Liver (tissue), 9 donors: Measurements from ENCODE around the gene NUDT5. TPM values are rescaled to one million over a fixed set of nuclear protein-coding genes. Genes with fewer than 3 reads are reported as not detected.
"Not testable (repeated sequence)": the region's sequence is repeated elsewhere in the genome, so short reads cannot be mapped to it uniquely, and the experiment has no call there.

Experiments
- DNase-seq: peaks from one replicate; pipeline ENCODE4 v3.0.0-alpha.2; 2017; ENCODE audit warnings: low spot score
- H3K27ac ChIP-seq, 2 donors: one replicate each; pipeline ENCODE4 v1.7.0; 2013; ENCODE audit warnings: inconsistent platforms in 2 of 2, low read length in 2 of 2, control low read depth in 1 of 2, low read depth in 1 of 2, mild to moderate bottlenecking in 1 of 2
- H3K27me3 ChIP-seq, 4 donors: one replicate each; pipeline versions ENCODE4 v1.6.1 to v1.7.0; 2013; ENCODE audit warnings: low read length in 3 of 4, inconsistent platforms in 1 of 4, mild to moderate bottlenecking in 1 of 4, moderate library complexity in 1 of 4; ENCODE audit not compliant: control insufficient read depth in 4 of 4, insufficient read depth in 4 of 4
- H3K36me3 ChIP-seq, 4 donors: one replicate each; pipeline versions ENCODE4 v1.6.1 to v1.7.0; 2013; ENCODE audit warnings: low read length in 3 of 4, mild to moderate bottlenecking in 3 of 4, low read depth in 1 of 4, moderate library complexity in 1 of 4; ENCODE audit not compliant: control insufficient read depth in 4 of 4, insufficient read depth in 3 of 4
- H3K4me1 ChIP-seq, 4 donors: one replicate each; pipeline versions ENCODE4 v1.6.1 to v1.7.0; 2013; ENCODE audit warnings: low read length in 3 of 4, mild to moderate bottlenecking in 3 of 4, moderate library complexity in 1 of 4; ENCODE audit not compliant: control insufficient read depth in 4 of 4, insufficient read depth in 4 of 4
- H3K4me3 ChIP-seq, 3 donors: one replicate each; pipeline versions ENCODE4 v1.6.1 to v1.7.0; 2013; ENCODE audit warnings: low read length in 3 of 3, control low read depth in 1 of 3, low read depth in 1 of 3, mild to moderate bottlenecking in 1 of 3
- H3K9ac ChIP-seq, 2 donors: one replicate each; pipeline ENCODE4 v1.7.0; 2013; ENCODE audit warnings: low read length in 2 of 2, mild to moderate bottlenecking in 2 of 2, moderate library complexity in 2 of 2, control low read depth in 1 of 2, low read depth in 1 of 2
- H3K9me3 ChIP-seq, 4 donors: one replicate each; pipeline versions ENCODE4 v1.6.1 to v1.7.0; 2013; ENCODE audit warnings: low read length in 3 of 4; ENCODE audit not compliant: control insufficient read depth in 4 of 4
- EGR1 ChIP-seq, 2 donors: IDR thresholded peaks; 2 replicates each; pipeline ENCODE4 v1.6.1; 2016 to 2018; ENCODE audit warnings: antibody characterized with exemption in 2 of 2, low read depth in 2 of 2
- FOXA1 ChIP-seq: IDR thresholded peaks from 2 replicates; pipeline ENCODE4 v1.6.1; 2016; ENCODE audit warnings: antibody characterized with exemption
- FOXA2 ChIP-seq: IDR thresholded peaks from 2 replicates; pipeline ENCODE4 v1.6.1; 2016; ENCODE audit warnings: antibody characterized with exemption
- HNF4G ChIP-seq: IDR thresholded peaks from 2 replicates; pipeline ENCODE4 v1.6.1; 2016; ENCODE audit warnings: antibody characterized with exemption
- JUND ChIP-seq, 2 donors: IDR thresholded peaks; 2 replicates each; pipeline ENCODE4 v1.6.1; 2016; ENCODE audit warnings: antibody characterized with exemption in 2 of 2
- RAD21 ChIP-seq, 2 donors: IDR thresholded peaks; 2 replicates each; pipeline ENCODE4 v1.6.1; 2016; ENCODE audit warnings: antibody characterized with exemption in 2 of 2, mild to moderate bottlenecking in 2 of 2
- RXRA ChIP-seq, 2 donors: IDR thresholded peaks; 2 replicates each; pipeline ENCODE4 v1.6.1; 2017 to 2018; ENCODE audit warnings: antibody characterized with exemption in 2 of 2, mild to moderate bottlenecking in 1 of 2
- SP1 ChIP-seq: IDR thresholded peaks from 2 replicates; pipeline ENCODE4 v1.6.1; 2018; ENCODE audit warnings: antibody characterized with exemption, mild to moderate bottlenecking
- YY1 ChIP-seq: IDR thresholded peaks from 2 replicates; pipeline ENCODE4 v1.6.1; 2016; ENCODE audit warnings: antibody characterized with exemption, mild to moderate bottlenecking
- whole genome bisulfite sequencing: extraction: QIAGEN DNeasy Blood & Tissue Kit; methylation state at CpG from one replicate; pipeline ENCODE4 v1.1.7; 2013; 5-methylcytosine and 5-hydroxymethylcytosine counted together
- polyA plus RNA-seq, 2 donors: library from polyadenylated mRNA; stranded (reverse) in 1 of 2; unstranded in 1 of 2; fragments of 200-250 nt in 1 of 2; fragments of >200 nt in 1 of 2; fragmentation: Nextera tagmentation in 1 of 2; extraction: Ambion mirVana in 1 of 2; gene quantifications; one replicate each; pipeline versions ENCODE4 v1.2.1 to v1.2.3, GENCODE V29; 2013 to 2015
- total RNA-seq, 2 donors: library from RNA; depleted of rRNA; stranded (reverse); fragments of >200 nt; gene quantifications; one replicate each; pipeline ENCODE4 v1.2.3, GENCODE V29; 2014
- TF ChIP-seq, protein P1 (sequence below): IDR thresholded peaks from 2 replicates; pipeline ENCODE4 v1.6.1; 2016; ENCODE audit warnings: antibody characterized with exemption, mild to moderate bottlenecking
- TF ChIP-seq, protein P2 (sequence below): IDR thresholded peaks from 2 replicates; pipeline ENCODE4 v1.6.1; 2016; ENCODE audit warnings: antibody characterized with exemption
- TF ChIP-seq, protein P3 (sequence below): IDR thresholded peaks from 2 replicates; pipeline ENCODE4 v1.6.1; 2016; ENCODE audit warnings: antibody characterized with exemption
- donor health status: healthy.
- donor health status: healthy.
- donor health status: healthy.
- donor health status: healthy.
- donor health status: healthy.

NUDT5 gene
- total and polyA plus RNA-seq, 4 donors = 21.9 to 115 (median 49.3) TPM

DNA sequence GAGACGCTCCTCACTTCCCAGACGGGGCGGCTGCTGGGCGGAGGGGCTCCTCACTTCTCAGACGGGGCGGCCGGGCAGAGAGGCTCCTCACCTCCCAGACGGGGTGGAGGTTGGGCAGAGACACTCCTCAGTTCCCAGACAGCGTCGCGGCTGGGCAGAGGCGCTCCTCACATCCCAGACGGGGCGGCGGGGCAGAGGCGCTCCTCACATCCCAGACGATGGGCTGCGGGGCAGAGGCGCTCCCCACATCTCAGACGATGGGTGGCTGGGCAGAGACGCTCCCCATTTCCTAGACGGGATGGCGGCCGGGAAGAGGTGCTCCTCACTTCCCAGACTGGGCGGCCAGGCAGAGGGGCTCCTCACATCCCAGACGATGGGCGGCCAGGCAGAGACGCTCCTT is 30.7 kb upstream of the NUDT5 start:
- not testable (repeated sequence) for H3K9me3 ChIP-seq, DNase-seq, H3K27ac ChIP-seq, H3K36me3 ChIP-seq, H3K9ac ChIP-seq, H3K4me3 ChIP-seq, H3K4me1 ChIP-seq, H3K27me3 ChIP-seq
- WGBS = 96% methylated on average over 28 of the region's 28 CpGs

DNA sequence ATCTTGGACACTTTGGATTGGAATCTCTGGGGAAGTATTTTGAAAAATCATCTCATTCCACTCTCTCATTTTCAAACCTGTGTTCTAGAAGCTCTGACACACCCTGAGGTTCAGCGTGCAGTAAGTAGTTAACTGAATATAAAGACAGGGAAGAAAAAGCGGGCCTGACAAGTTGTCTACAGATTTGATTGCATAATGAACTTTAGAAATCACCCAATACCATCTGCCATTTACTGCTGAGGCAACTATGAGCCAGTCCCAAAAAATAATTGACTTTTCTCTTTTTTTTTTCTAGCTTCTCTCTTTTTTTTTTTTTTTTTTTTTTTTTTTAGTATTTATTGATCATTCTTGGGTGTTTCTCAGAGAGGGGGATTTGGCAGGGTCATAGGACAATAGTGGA is 29.8 kb upstream of the NUDT5 start:
- Histone ChIP-seq H3K4me1 (peaks cover 3 to 7% (median 5%) of the 10 kb centered on the region in 4 donors), H3K9me3 (no peaks in the 10 kb centered on the region), H3K27me3 (no peaks in the 10 kb centered on the region), H3K4me3 (no peak overlapping the region), H3K9ac (no peak overlapping the region), H3K36me3 (peaks cover 0 to 9% (median 5%) of the 10 kb centered on the region in 4 donors), H3K27ac (no peak overlapping the region)
- 78% methylated on average over 2 of the region's 2 CpGs for WGBS
- no peak for TF ChIP-seq FOXA1
- DNase-seq = no peak

DNA sequence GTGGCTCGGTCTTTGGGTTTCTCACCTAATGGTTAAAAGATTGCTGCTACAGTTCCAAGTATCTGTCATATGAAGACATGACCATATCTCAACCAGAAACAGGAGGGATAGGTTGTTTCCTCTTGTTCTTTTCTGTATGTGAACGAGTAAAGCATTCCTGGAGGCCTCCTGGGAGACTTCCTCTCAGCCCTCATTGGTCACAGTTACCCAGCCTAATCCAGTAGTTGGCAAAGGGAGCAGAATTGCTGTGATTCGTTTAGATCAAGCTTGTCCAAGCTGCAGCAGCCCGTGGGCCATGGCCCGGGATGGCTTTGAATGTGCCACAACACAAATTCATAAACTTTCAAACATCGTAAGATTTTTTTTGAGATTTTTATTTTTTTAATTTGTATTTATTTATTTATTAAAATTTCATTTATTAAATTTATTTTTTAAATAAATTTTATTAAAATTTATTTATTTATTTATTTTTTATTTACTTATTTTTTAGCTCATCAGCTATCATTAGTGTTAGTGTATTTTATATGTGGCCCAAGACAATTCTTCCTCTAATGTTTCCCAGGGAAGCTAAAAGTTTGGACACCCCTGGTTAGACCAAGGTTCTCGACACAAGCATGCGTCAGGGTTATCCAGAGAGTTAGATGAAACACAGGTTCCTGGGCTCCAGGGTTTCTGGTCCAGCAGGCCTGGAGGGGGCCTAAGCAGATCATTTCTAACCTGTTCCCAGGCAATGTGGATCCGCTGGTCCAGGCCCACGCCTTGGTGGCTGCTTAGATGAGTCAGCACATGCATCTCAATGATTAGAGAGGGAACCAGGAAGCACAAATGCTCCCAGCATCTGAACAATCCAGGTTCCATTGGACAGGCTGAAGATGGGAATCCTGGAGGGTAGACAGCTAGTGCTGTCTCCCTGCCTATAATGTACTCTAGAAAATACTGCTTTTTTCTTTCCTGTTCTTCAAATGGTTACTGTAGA is 25.9 kb upstream of the NUDT5 start:
- Histone ChIP-seq H3K4me3 (no peak overlapping the region), H3K4me1 (peaks cover 3 to 7% (median 5%) of the 10 kb centered on the region in 4 donors), H3K9me3 (no peaks in the 10 kb centered on the region), H3K9ac (no peak overlapping the region), H3K27me3 (no peaks in the 10 kb centered on the region), H3K27ac (no peak overlapping the region), H3K36me3 (peaks cover 8 to 19% (median 13%) of the 10 kb centered on the region in 4 donors)
- WGBS = 95% methylated on average over 10 of the region's 10 CpGs
- TF ChIP-seq RAD21 (IDR thresholded peaks at IDR 0.05) (no peak), YY1 (no peak), FOXA2 (no peak)
- TF ChIP-seq, protein P1, sequence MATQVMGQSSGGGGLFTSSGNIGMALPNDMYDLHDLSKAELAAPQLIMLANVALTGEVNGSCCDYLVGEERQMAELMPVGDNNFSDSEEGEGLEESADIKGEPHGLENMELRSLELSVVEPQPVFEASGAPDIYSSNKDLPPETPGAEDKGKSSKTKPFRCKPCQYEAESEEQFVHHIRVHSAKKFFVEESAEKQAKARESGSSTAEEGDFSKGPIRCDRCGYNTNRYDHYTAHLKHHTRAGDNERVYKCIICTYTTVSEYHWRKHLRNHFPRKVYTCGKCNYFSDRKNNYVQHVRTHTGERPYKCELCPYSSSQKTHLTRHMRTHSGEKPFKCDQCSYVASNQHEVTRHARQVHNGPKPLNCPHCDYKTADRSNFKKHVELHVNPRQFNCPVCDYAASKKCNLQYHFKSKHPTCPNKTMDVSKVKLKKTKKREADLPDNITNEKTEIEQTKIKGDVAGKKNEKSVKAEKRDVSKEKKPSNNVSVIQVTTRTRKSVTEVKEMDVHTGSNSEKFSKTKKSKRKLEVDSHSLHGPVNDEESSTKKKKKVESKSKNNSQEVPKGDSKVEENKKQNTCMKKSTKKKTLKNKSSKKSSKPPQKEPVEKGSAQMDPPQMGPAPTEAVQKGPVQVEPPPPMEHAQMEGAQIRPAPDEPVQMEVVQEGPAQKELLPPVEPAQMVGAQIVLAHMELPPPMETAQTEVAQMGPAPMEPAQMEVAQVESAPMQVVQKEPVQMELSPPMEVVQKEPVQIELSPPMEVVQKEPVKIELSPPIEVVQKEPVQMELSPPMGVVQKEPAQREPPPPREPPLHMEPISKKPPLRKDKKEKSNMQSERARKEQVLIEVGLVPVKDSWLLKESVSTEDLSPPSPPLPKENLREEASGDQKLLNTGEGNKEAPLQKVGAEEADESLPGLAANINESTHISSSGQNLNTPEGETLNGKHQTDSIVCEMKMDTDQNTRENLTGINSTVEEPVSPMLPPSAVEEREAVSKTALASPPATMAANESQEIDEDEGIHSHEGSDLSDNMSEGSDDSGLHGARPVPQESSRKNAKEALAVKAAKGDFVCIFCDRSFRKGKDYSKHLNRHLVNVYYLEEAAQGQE = no peak
- TF ChIP-seq, protein P2, sequence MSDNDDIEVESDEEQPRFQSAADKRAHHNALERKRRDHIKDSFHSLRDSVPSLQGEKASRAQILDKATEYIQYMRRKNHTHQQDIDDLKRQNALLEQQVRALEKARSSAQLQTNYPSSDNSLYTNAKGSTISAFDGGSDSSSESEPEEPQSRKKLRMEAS = no peak
- DNase-seq = no peak

DNA sequence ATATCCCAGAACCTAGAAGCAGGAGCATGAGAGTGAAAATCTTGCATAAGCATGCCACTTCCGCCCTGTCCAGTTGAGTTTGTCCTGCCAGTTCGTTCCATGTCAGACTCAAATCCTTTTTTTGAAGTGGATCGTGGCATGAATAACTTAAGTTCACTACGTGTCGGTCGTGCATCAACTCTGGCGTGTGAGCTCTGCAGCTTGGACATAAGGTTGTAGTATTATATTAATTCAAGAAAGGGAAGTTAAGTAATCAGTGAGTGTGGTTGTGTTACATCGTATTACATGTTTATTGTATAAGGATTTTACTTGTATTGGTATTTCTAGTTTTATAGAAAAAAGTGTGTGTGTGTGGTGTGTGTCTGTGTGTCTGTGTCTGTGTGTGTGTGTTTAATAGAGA is 23.3 kb upstream of the NUDT5 start:
- no peaks in the 10 kb centered on the region for H3K9me3 ChIP-seq
- H3K36me3 ChIP-seq = peaks cover 6 to 20% (median 13%) of the 10 kb centered on the region in 4 donors
- DNase-seq = no peak
- H3K27ac ChIP-seq = no peak overlapping the region
- peaks cover 0 to under 1% (median 0%) of the 10 kb centered on the region in 4 donors for H3K4me1 ChIP-seq
- WGBS = 89% methylated on average over 8 of the region's 8 CpGs
- no peaks in the 10 kb centered on the region for H3K27me3 ChIP-seq
- no peak overlapping the region for H3K4me3 ChIP-seq
- no peak overlapping the region for H3K9ac ChIP-seq
- TF ChIP-seq, protein P2 = no peak
- no peak for TF ChIP-seq FOXA1
- TF ChIP-seq RXRA (IDR thresholded peaks at IDR 0.05) = no peak
- TF ChIP-seq HNF4G = no peak
- no peak for TF ChIP-seq RAD21 (IDR thresholded peaks at IDR 0.05)
- no peak for TF ChIP-seq SP1
- TF ChIP-seq, protein P3, sequence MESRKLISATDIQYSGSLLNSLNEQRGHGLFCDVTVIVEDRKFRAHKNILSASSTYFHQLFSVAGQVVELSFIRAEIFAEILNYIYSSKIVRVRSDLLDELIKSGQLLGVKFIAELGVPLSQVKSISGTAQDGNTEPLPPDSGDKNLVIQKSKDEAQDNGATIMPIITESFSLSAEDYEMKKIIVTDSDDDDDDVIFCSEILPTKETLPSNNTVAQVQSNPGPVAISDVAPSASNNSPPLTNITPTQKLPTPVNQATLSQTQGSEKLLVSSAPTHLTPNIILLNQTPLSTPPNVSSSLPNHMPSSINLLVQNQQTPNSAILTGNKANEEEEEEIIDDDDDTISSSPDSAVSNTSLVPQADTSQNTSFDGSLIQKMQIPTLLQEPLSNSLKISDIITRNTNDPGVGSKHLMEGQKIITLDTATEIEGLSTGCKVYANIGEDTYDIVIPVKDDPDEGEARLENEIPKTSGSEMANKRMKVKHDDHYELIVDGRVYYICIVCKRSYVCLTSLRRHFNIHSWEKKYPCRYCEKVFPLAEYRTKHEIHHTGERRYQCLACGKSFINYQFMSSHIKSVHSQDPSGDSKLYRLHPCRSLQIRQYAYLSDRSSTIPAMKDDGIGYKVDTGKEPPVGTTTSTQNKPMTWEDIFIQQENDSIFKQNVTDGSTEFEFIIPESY = no peak
- TF ChIP-seq, protein P1 = no peak
- no peak for TF ChIP-seq JUND (IDR thresholded peaks at IDR 0.05)
- TF ChIP-seq EGR1 (IDR thresholded peaks at IDR 0.05; ENCODE audit: low read depth in 2 of 2) = no peak
